HG02852 (cell line): ENCODE data around the gene CTPS2.
"Not testable (repeated sequence)": the region's sequence is repeated elsewhere in the genome, so short reads cannot be mapped to it uniquely, and the experiment has no call there.

Source experiments
- ATAC-seq: cut with Tn5 transposase; IDR thresholded peaks from one replicate; pipeline ENCODE4 v1.9.1; 2021; ENCODE audit warnings: mild to moderate bottlenecking, moderate library complexity; ENCODE audit not compliant: unreplicated experiment

The CTPS2 gene

DNA sequence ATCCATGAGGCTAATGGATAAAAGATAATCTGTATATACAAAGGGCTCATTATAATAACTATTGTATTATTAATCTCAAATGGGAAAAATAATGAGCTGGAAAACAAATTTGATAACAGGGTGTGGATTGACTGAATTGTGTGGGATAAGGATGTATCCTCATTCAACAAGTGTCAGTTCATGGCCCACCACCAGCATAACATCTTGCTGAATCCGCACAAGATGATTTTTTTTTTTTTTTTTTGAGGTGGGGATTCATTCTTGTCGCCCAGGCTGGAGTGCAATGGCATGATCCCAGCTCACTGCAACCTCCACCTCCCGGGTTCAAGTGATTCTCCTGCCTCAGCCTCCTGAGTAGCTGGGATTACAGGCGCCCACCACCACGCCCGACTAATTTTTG, 3.2 kb upstream of the CTPS2 start:
- not testable (repeated sequence) for ATAC-seq

- ATAC-seq = no peak
Measured at GRCh38 chrX:16714504-16714903, 2.0 kb upstream of the CTPS2 start.

DNA sequence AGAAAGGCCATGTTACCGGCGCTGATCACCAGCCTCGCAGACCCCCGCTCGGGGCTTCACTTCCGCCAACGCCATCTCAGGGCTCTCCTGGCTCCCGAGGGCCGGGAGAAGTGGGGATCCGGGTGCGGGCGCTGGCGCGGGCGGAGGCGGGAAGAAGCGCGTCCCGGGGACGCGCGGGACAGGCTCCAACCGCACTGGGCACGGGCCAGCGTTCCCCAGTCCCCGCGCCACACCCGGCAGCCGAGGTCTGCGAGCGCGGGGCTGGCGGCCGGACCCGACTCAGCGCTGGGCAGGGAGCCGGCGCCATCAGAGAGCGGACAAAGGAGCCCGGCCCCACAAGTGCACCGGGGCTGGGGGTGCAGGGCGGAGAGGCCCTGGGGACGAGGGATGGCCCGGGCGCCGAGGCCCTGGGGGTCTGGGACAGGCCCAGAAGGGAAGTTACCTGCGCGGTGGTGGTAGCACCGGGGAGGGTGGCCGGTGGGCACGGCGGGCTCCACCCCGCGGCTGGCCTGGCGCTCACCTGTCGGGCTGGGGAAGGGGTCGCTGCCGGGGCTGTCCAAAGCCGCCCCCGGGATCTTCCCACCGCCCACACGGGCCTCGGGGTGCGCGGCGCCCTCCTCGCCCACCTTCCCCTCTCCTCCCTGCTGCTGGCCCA, 449 bp downstream of the CTPS2 start:
- ATAC-seq = peak; percentile 50

DNA sequence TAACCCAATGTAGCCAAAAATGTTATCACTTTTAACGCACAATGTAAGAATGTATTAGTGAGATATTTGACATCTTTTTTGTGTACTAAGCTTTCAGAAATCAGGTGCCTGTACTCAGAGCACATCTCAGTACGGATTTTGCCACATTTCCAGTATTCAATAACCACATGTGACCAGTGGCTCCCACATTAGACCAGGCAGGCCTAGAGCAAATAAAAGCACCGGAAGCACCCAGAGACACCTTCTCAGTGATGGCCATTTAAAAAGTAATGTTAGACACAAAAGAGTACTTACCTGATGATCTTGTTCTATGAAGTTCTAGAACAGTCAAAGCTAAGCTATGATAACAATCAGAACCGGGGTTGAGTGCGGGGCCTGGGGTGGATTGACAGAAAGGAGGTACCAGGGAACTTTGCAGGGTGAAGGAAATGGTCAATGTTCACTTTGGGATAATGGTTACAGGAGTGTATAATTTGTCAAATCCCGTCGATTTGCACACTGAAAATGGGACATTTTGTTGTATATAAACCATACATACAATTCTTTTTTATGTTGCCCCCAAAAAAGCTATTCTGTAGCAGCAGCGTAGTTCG, 1.2 kb downstream of the CTPS2 start:
- no peak for ATAC-seq

DNA sequence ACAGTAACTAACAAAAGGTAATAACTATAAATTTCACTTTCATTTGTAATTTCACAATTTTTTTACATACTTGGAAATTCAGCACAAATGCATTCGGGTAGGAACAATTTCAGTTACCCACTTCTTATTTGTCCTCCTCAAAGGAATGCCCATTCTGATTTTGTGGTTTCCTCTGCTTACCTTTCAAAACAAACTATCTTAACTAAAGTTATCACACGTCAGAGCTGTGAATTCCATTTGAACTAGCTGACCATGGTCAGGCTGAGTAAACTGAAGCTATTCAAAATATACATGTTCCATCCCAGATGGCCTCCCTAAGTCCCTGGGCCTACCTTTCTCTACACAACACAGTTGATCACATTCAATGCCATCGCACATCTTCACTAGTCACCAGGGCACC, 4.5 kb downstream of the CTPS2 start:
- no peak for ATAC-seq

- ATAC-seq = peak; percentile 25
Measured at GRCh38 chrX:16705370-16705769, 7.1 kb downstream of the CTPS2 start.

- ATAC-seq = no peak
Measured at GRCh38 chrX:16702700-16703599, 9.5 kb downstream of the CTPS2 start.

- ATAC-seq = no peak
Measured at GRCh38 chrX:16700734-16701133, 11.7 kb downstream of the CTPS2 start.

GRCh38 chrX:16699389-16699788, 13.1 kb downstream of the CTPS2 start:
- no peak for ATAC-seq

GRCh38 chrX:16696956-16697355, 15.5 kb downstream of the CTPS2 start:
- ATAC-seq = no peak

DNA sequence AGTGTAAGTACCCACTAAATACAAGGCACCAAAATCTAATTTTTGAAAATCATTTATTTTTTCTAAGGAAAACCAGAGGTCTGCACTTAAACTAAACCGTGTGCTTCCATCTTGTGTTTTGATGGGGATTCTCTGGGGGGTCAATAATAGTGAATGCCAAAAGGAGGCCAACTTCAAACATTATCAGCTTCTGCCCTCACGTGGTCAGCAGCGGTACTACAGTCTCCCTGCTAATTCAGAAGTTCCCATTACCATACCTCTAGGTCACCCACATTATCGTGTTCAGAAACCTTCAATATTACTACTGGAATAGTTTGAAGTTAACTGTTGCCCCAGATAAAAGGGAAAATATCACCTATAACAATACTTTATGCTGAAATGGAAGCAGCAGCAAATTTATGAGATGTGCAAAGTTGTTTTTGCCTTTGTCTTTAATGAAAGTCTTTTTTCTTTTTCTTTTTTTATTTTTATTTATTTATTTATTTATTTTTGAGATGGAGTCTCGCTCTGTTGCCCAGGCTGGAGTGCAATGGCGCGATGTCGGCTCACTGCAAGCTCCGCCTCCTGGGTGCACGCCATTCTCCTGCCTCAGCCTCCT, 17.3 kb downstream of the CTPS2 start:
- peak; percentile 64 for ATAC-seq

- ATAC-seq = no peak
Measured at GRCh38 chrX:16687514-16687913, 25.0 kb downstream of the CTPS2 start.

- ATAC-seq = no peak
Measured at GRCh38 chrX:16683007-16683664, 29.3 kb downstream of the CTPS2 start.

DNA sequence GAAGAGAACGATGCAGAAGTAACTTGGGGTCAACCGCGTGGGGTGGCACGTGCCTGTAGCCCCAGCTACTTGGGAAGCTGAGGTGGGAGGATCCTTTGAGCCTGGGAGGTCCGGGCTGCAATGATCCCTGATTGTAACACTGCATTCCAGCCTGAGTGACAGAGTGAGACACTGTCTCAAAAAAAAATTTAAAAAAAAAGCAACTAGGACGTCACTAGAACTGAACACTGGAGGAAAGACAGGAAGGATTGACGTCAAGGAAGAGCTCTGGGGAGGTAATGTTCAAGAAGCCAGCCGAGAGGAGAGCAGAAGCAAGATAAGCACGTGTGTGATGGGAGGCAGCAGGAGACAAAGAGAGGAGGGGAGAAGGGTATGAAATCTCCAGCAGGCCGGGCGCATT, 33.8 kb downstream of the CTPS2 start:
- ATAC-seq = no peak

DNA sequence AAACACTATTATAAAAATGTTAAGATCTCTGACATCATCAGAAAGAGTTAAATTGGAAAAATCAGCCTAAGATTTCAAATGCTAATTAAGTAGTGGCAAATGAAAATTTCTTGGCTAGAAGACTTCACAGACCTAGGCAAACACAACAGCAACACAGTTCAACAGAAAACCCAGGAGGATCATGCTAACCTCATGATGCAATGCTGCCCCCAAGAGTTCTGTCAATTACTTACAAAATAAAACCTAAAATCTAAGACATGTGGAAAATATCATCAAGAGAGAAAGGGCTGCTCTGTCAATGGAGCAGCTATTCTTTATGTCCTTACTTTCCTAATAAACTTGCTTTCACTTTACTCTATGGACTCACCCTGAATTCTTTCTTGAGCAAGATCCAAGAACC, 41.5 kb downstream of the CTPS2 start:
- no peak for ATAC-seq

DNA sequence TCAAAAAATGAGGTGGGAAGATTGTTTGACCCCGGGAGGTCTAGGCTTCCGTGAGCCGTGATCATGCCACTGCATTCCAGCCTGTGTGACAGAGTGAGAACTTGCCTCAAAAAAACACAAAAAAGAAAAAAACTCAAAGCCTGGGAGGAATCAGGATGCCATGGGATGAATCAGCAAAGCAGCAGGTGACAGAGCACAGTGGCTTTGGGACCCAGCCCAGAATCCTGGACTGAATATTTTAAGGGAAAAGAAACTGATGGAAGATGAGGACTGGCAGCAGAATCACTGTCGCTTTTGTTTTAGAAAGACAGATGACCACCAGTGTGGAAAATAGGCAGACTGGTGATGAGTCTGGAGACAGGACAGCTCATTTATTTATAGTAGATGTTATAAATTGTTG, 45.9 kb downstream of the CTPS2 start:
- no peak for ATAC-seq

GRCh38 chrX:16665089-16665488, 47.4 kb downstream of the CTPS2 start:
- ATAC-seq = no peak

GRCh38 chrX:16664626-16665025, 47.8 kb downstream of the CTPS2 start:
- ATAC-seq = no peak

- ATAC-seq = no peak
Measured at GRCh38 chrX:16664074-16664473, 48.4 kb downstream of the CTPS2 start.

GRCh38 chrX:16662402-16662801, 50.1 kb downstream of the CTPS2 start:
- ATAC-seq = no peak

- ATAC-seq = no peak
Measured at GRCh38 chrX:16661495-16661894, 51.0 kb downstream of the CTPS2 start.
